ENCODE data around the gene ANO1.

ANO1 gene

DNA sequence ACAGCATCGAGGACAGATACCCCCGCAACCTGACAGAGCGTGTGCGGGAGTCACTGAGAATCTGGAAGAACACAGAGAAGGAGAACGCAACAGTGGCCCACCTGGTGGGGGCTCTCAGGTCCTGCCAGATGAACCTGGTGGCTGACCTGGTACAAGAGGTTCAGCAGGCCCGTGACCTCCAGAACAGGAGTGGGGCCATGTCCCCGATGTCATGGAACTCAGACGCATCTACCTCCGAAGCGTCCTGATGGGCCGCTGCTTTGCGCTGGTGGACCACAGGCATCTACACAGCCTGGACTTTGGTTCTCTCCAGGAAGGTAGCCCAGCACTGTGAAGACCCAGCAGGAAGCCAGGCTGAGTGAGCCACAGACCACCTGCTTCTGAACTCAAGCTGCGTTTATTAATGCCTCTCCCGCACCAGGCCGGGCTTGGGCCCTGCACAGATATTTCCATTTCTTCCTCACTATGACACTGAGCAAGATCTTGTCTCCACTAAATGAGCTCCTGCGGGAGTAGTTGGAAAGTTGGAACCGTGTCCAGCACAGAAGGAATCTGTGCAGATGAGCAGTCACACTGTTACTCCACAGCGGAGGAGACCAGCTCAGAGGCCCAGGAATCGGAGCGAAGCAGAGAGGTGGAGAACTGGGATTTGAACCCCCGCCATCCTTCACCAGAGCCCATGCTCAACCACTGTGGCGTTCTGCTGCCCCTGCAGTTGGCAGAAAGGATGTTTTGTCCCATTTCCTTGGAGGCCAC lies 128.3 kb downstream of the ANO1 start:
- Histone ChIP-seq H3K4me3 (ENCODE audit: low read length) (no peak overlapping the region), H3K9me3 (replicated peaks; ENCODE audit: insufficient read depth, low read length) (no peaks in the 10 kb centered on the region), H3K9ac (ENCODE audit: low read length) (no peak overlapping the region), H3K4me1 (ENCODE audit: low read length) (no peaks in the 10 kb centered on the region), H3K27me3 (replicated peaks; ENCODE audit: insufficient read depth, low read length) (peaks cover 6% of the 10 kb centered on the region), H3K27ac (ENCODE audit: low read length) (no peak overlapping the region), H4K20me1 (ENCODE audit: insufficient read depth, low read length) (no peaks in the 10 kb centered on the region), H3K9me2 (replicated peaks; ENCODE audit: insufficient read depth, low read length) (no peaks in the 10 kb centered on the region), H3K4me2 (ENCODE audit: low read depth, low read length) (no peak overlapping the region), H2AFZ (ENCODE audit: low read length) (no peak overlapping the region), H3F3A (ENCODE audit: insufficient read depth, low read length) (peaks cover 12% of the 10 kb centered on the region), H3K36me3 (replicated peaks; ENCODE audit: insufficient read depth, low read length) (no peaks in the 10 kb centered on the region; the same call in 1 of the 2 replicates), H3K79me2 (ENCODE audit: low read length) (peaks cover 40% of the 10 kb centered on the region)
- DNase-seq: no peak
- TF ChIP-seq EZH2 (optimal IDR thresholded peaks at IDR 0.05; ENCODE audit: low read depth, low read length): no peak
- TF ChIP-seq, protein P1, sequence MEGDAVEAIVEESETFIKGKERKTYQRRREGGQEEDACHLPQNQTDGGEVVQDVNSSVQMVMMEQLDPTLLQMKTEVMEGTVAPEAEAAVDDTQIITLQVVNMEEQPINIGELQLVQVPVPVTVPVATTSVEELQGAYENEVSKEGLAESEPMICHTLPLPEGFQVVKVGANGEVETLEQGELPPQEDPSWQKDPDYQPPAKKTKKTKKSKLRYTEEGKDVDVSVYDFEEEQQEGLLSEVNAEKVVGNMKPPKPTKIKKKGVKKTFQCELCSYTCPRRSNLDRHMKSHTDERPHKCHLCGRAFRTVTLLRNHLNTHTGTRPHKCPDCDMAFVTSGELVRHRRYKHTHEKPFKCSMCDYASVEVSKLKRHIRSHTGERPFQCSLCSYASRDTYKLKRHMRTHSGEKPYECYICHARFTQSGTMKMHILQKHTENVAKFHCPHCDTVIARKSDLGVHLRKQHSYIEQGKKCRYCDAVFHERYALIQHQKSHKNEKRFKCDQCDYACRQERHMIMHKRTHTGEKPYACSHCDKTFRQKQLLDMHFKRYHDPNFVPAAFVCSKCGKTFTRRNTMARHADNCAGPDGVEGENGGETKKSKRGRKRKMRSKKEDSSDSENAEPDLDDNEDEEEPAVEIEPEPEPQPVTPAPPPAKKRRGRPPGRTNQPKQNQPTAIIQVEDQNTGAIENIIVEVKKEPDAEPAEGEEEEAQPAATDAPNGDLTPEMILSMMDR (IDR thresholded peaks at IDR 0.05; ENCODE audit: low read length): no peak
- no peak for TF ChIP-seq EZH2phosphoT487 (IDR thresholded peaks at IDR 0.05; ENCODE audit: low read length)

GRCh38 chr11:70206982-70207376 lies 128.9 kb downstream of the ANO1 start:
- Histone ChIP-seq H3K27me3 (replicated peaks; ENCODE audit: insufficient read depth, low read length) (peaks cover 2% of the 10 kb centered on the region; the same call in 1 of the 2 replicates), H3K79me2 (ENCODE audit: low read length) (peaks cover 40% of the 10 kb centered on the region), H4K20me1 (ENCODE audit: insufficient read depth, low read length) (no peaks in the 10 kb centered on the region), H3K9ac (ENCODE audit: low read length) (no peak overlapping the region), H3K9me3 (replicated peaks; ENCODE audit: insufficient read depth, low read length) (no peaks in the 10 kb centered on the region), H3K4me2 (ENCODE audit: low read depth, low read length) (no peak overlapping the region), H3K36me3 (replicated peaks; ENCODE audit: insufficient read depth, low read length) (no peaks in the 10 kb centered on the region; the same call in 1 of the 2 replicates), H3F3A (ENCODE audit: insufficient read depth, low read length) (peaks cover 12% of the 10 kb centered on the region), H3K4me3 (ENCODE audit: low read length) (no peak overlapping the region), H3K9me2 (replicated peaks; ENCODE audit: insufficient read depth, low read length) (no peaks in the 10 kb centered on the region), H3K4me1 (ENCODE audit: low read length) (no peaks in the 10 kb centered on the region), H3K27ac (ENCODE audit: low read length) (no peak overlapping the region), H2AFZ (ENCODE audit: low read length) (no peak overlapping the region)
- TF ChIP-seq EZH2 (optimal IDR thresholded peaks at IDR 0.05; ENCODE audit: low read depth, low read length) (no peak), EZH2phosphoT487 (IDR thresholded peaks at IDR 0.05; ENCODE audit: low read length) (no peak)
- DNase-seq: no peak

DNA sequence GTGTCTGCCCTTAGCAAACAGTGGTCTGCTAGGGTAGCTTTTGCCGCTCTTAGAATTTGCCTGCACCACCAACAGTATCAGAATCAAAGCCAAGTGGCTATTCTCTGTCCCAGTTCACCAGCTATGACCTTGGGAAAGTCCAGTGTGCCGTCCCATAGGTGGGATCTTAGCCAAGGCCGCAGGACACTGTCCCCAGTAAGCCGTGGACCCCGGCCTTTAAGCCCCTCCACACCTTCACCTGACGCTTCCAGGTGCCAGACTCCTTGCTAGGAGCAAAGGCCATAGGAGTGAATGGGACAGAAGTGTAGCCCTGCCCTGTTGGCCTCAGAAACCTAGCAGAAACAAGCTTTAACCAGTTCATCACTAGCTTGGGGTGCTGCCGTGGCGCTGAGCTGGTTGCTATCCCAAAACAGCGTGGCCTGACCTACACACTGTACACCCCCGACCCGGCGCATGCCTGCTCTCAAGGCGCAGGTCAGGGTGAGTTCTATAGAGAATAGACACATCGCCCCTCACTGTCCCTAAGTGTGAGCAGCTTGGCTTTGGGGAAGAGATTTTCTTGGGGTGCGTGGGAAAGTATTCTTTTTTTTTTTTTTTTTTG lies 129.5 kb downstream of the ANO1 start:
- Histone ChIP-seq H3K4me1 (ENCODE audit: low read length) (no peaks in the 10 kb centered on the region), H3K9me3 (replicated peaks; ENCODE audit: insufficient read depth, low read length) (no peaks in the 10 kb centered on the region), H4K20me1 (ENCODE audit: insufficient read depth, low read length) (no peaks in the 10 kb centered on the region), H3K9me2 (replicated peaks; ENCODE audit: insufficient read depth, low read length) (no peaks in the 10 kb centered on the region), H3K4me3 (ENCODE audit: low read length) (no peak overlapping the region), H3K36me3 (replicated peaks; ENCODE audit: insufficient read depth, low read length) (no peaks in the 10 kb centered on the region; the same call in 1 of the 2 replicates), H3K4me2 (ENCODE audit: low read depth, low read length) (no peak overlapping the region), H2AFZ (ENCODE audit: low read length) (no peak overlapping the region), H3K27ac (ENCODE audit: low read length) (no peak overlapping the region), H3F3A (ENCODE audit: insufficient read depth, low read length) (peaks cover 12% of the 10 kb centered on the region), H3K9ac (ENCODE audit: low read length) (no peak overlapping the region), H3K27me3 (replicated peaks; ENCODE audit: insufficient read depth, low read length) (no peaks in the 10 kb centered on the region), H3K79me2 (ENCODE audit: low read length) (peaks cover 40% of the 10 kb centered on the region)
- no peak for DNase-seq
- TF ChIP-seq, protein P1 (IDR thresholded peaks at IDR 0.05; ENCODE audit: low read length): no peak
- TF ChIP-seq EZH2 (optimal IDR thresholded peaks at IDR 0.05; ENCODE audit: low read depth, low read length) (no peak), EZH2phosphoT487 (IDR thresholded peaks at IDR 0.05; ENCODE audit: low read length) (no peak)
